HG03432 (cell line): ENCODE data around the gene PCBP3.
"Not testable (repeated sequence)": the region's sequence is repeated elsewhere in the genome, so short reads cannot be mapped to it uniquely, and the experiment has no call there.

Experiments used
- ATAC-seq: cut with Tn5 transposase; IDR thresholded peaks from one replicate; pipeline ENCODE4 v1.9.1; 2021; ENCODE audit warnings: mild to moderate bottlenecking, moderate library complexity; ENCODE audit not compliant: unreplicated experiment

PCBP3 gene

GRCh38 chr21:45870421-45870820, 226.9 kb downstream of the PCBP3 start:
- no peak for ATAC-seq

- ATAC-seq, result no peak
These were observed 227.5 kb downstream of the PCBP3 start for GRCh38 chr21:45870851-45871615.

- no peak for ATAC-seq
These were observed 228.2 kb downstream of the PCBP3 start for GRCh38 chr21:45871616-45872236.

- no peak for ATAC-seq
These were observed 228.9 kb downstream of the PCBP3 start for GRCh38 chr21:45872471-45872870.

GRCh38 chr21:45872902-45873301, 229.4 kb downstream of the PCBP3 start:
- no peak for ATAC-seq

- ATAC-seq, result no peak
These were observed 229.9 kb downstream of the PCBP3 start for GRCh38 chr21:45873418-45873817.

GRCh38 chr21:45873866-45874265, 230.3 kb downstream of the PCBP3 start:
- ATAC-seq, result no peak

- ATAC-seq, result no peak
These were observed 231.3 kb downstream of the PCBP3 start for GRCh38 chr21:45874716-45875415.

GRCh38 chr21:45875416-45875760, 231.9 kb downstream of the PCBP3 start:
- no peak for ATAC-seq

- no peak for ATAC-seq
These were observed 232.4 kb downstream of the PCBP3 start for GRCh38 chr21:45875881-45876280.

- no peak for ATAC-seq
These were observed 233.1 kb downstream of the PCBP3 start for GRCh38 chr21:45876381-45877170.

- no peak for ATAC-seq
These were observed 233.6 kb downstream of the PCBP3 start for GRCh38 chr21:45877171-45877438.

- ATAC-seq, result no peak
These were observed 234.4 kb downstream of the PCBP3 start for GRCh38 chr21:45877821-45878469.

GRCh38 chr21:45880097-45881068, 236.9 kb downstream of the PCBP3 start:
- ATAC-seq, result no peak

GRCh38 chr21:45882645-45883044, 239.1 kb downstream of the PCBP3 start:
- no peak for ATAC-seq

GRCh38 chr21:45883090-45883489, 239.6 kb downstream of the PCBP3 start:
- ATAC-seq, result no peak

GRCh38 chr21:45885597-45885929, 242.0 kb downstream of the PCBP3 start:
- no peak for ATAC-seq

- ATAC-seq, result not testable (repeated sequence)
These were observed 242.5 kb downstream of the PCBP3 start for GRCh38 chr21:45885930-45886601.

- ATAC-seq, result no peak
These were observed 243.1 kb downstream of the PCBP3 start for GRCh38 chr21:45886610-45887026.
